IMR-90 (cell line): Measurements from ENCODE around the gene FBXL4. TPM values are rescaled to one million over a fixed set of nuclear protein-coding genes. Genes with fewer than 3 reads are reported as not detected.

Source experiments
- ATAC-seq: fragments of 200-7000 bp; cut with Tn5 transposase; 2 replicates; pipeline ENCODE4 v1.9.1; 2020; ENCODE audit warnings: low read depth, mild to moderate bottlenecking, moderate library complexity
- BruUV-seq: library from RNA; stranded (reverse); fragments of 400-500 nt; replicated peaks from 2 replicates; lab custom pipeline; 2021; lab: Mats Ljungman, UMichigan
- CTCF ChIA-PET: fragments of 300-600 bp; formaldehyde crosslinking; extraction: SDS; loops from one replicate; lab custom pipeline; 2021; ENCODE audit warnings: antibody characterized with exemption; lab: Yijun Ruan, JAX
- POLR2A ChIA-PET: fragments of 300-600 bp; sonication (Branson Sonifier 250); formaldehyde crosslinking; loops from one replicate; lab custom pipeline; 2022; ENCODE audit warnings: antibody characterized with exemption; ENCODE audit not compliant: unreplicated experiment; lab: Charles Lee
- DNase-seq: peaks from one replicate; pipeline ENCODE4 v3.0.0; 2013
- H2AFZ ChIP-seq: replicated peaks from 2 replicates; pipeline ENCODE3; 2013; ENCODE audit warnings: low read length, mild to moderate bottlenecking; ENCODE audit not compliant: poor library complexity
- H2AK5ac ChIP-seq: 2 replicates; pipeline ENCODE4 v1.6.1; 2013; ENCODE audit warnings: low read depth, low read length, inconsistent platforms
- H2AK9ac ChIP-seq: replicated peaks from 2 replicates; pipeline ENCODE3; 2013; ENCODE audit warnings: mild to moderate bottlenecking, low read depth, low read length, moderate library complexity; ENCODE audit not compliant: poor library complexity
- H2BK120ac ChIP-seq: 2 replicates; pipeline ENCODE4 v1.6.1; 2013; ENCODE audit warnings: low read depth, low read length, inconsistent platforms
- H2BK15ac ChIP-seq: 3 replicates; pipeline ENCODE4 v1.6.1; 2013; ENCODE audit warnings: low read depth, low read length, inconsistent platforms
- H2BK20ac ChIP-seq: 2 replicates; pipeline ENCODE4 v1.6.1; 2013; ENCODE audit warnings: low read depth, mild to moderate bottlenecking, inconsistent platforms, low read length, moderate library complexity
- H2BK5ac ChIP-seq: 2 replicates; pipeline ENCODE4 v1.6.1; 2013; ENCODE audit warnings: mild to moderate bottlenecking, low read depth, low read length, inconsistent platforms; ENCODE audit not compliant: poor library complexity, severe bottlenecking
- H3K14ac ChIP-seq: replicated peaks from 2 replicates; pipeline ENCODE4 v1.6.1; 2013; ENCODE audit warnings: low read depth, low read length, inconsistent platforms
- H3K18ac ChIP-seq: 2 replicates; pipeline ENCODE4 v1.6.1; 2013; ENCODE audit warnings: low read depth, low read length, control low read depth
- H3K23ac ChIP-seq: 2 replicates; pipeline ENCODE4 v1.6.1; 2013; ENCODE audit warnings: low read depth, low read length, inconsistent platforms
- H3K27ac ChIP-seq: 2 replicates; pipeline ENCODE4 v1.5.1; 2013; ENCODE audit warnings: mild to moderate bottlenecking, control low read depth, low read length; ENCODE audit not compliant: insufficient read depth
- H3K27me3 ChIP-seq: 2 replicates; pipeline ENCODE4 v1.6.1; 2013; ENCODE audit warnings: low read length; ENCODE audit not compliant: control insufficient read depth, insufficient read depth
- H3K36me3 ChIP-seq: 2 replicates; pipeline ENCODE4 v1.6.1; 2013; ENCODE audit warnings: low read length, mixed read lengths; ENCODE audit not compliant: control insufficient read depth, insufficient read depth
- H3K4ac ChIP-seq: 2 replicates; pipeline ENCODE4 v1.6.1; 2013; ENCODE audit warnings: low read depth, low read length, inconsistent platforms
- H3K4me1 ChIP-seq: 2 replicates; pipeline ENCODE4 v1.6.1; 2013; ENCODE audit warnings: low read length, mixed read lengths; ENCODE audit not compliant: control insufficient read depth, insufficient read depth
- H3K4me2 ChIP-seq: 2 replicates; pipeline ENCODE4 v1.6.1; 2013; ENCODE audit warnings: low read depth, mild to moderate bottlenecking, control low read depth, low read length, moderate library complexity
- H3K4me3 ChIP-seq: 2 replicates; pipeline ENCODE4 v1.5.1; 2013; ENCODE audit warnings: low read depth, mild to moderate bottlenecking, control low read depth, low read length, moderate library complexity; ENCODE audit not compliant: insufficient read depth
- H3K56ac ChIP-seq: 2 replicates; pipeline ENCODE4 v1.6.1; 2013; ENCODE audit warnings: low read length, inconsistent platforms; ENCODE audit not compliant: insufficient read depth; ENCODE audit errors: extremely low read depth
- H3K79me1 ChIP-seq, 2 experiments: 2 replicates each; pipeline ENCODE4 v1.6.1; 2013; ENCODE audit warnings: low read length in 2 of 2, inconsistent platforms in 1 of 2, low read depth in 1 of 2
- H3K9ac ChIP-seq: 2 replicates; pipeline ENCODE4 v1.6.1; 2013; ENCODE audit warnings: low read depth, low read length, control low read depth
- H3K9me1 ChIP-seq: 2 replicates; pipeline ENCODE4 v1.6.1; 2013; ENCODE audit warnings: low read length, inconsistent platforms; ENCODE audit not compliant: insufficient read depth
- H3K9me3 ChIP-seq: 2 replicates; pipeline ENCODE4 v1.6.1; 2013; ENCODE audit warnings: low read length; ENCODE audit not compliant: control insufficient read depth, insufficient read depth
- H4K20me1 ChIP-seq: 2 replicates; pipeline ENCODE4 v1.6.1; 2013; ENCODE audit warnings: low read length, inconsistent platforms; ENCODE audit not compliant: insufficient read depth
- H4K5ac ChIP-seq: 2 replicates; pipeline ENCODE4 v1.6.1; 2013; ENCODE audit warnings: mild to moderate bottlenecking, low read depth, low read length, control low read depth
- H4K8ac ChIP-seq, 2 experiments: 2 replicates each; pipeline ENCODE4 v1.6.1; 2013; ENCODE audit warnings: low read depth in 2 of 2, low read length in 2 of 2, control low read depth in 1 of 2, inconsistent platforms in 1 of 2
- H4K91ac ChIP-seq: 2 replicates; pipeline ENCODE4 v1.6.1; 2013; ENCODE audit warnings: low read depth, low read length, inconsistent platforms; ENCODE audit not compliant: insufficient read depth
- BHLHE40 ChIP-seq: fragments of 150-350 bp; IDR thresholded peaks from 2 replicates; pipeline ENCODE4 v1.6.1; 2016; ENCODE audit warnings: mild to moderate bottlenecking, low read depth, low read length
- CHD1 ChIP-seq: IDR thresholded peaks from 2 replicates; pipeline ENCODE4 v1.6.1; 2012; ENCODE audit warnings: low read depth, low read length, improper control_type of control experiment
- CTCF ChIP-seq: conservative IDR thresholded peaks from 2 replicates; pipeline ENCODE4 v1.5.1; 2012; ENCODE audit warnings: mild to moderate bottlenecking, low read depth, low read length, improper control_type of control experiment
- NFE2L2 ChIP-seq: fragments of 150-350 bp; IDR thresholded peaks from 2 replicates; pipeline ENCODE4 v1.6.1; 2016; ENCODE audit warnings: low read depth, mild to moderate bottlenecking, low read length
- RFX5 ChIP-seq: IDR thresholded peaks from 2 replicates; pipeline ENCODE4 v1.8.0; 2012; ENCODE audit warnings: low read depth, mild to moderate bottlenecking, low read length, moderate library complexity
- WGBS, 2 experiments: methylation state at CpG; one replicate each; pipeline versions ENCODE4 v1.1.5 to v1.1.7; 2013; ENCODE audit warnings: missing lambda C conversion rate in 2 of 2; ENCODE audit not compliant: insufficient read length in 1 of 2; ENCODE audit errors: extremely low coverage in 2 of 2; 5-methylcytosine and 5-hydroxymethylcytosine counted together
- dilution Hi-C: fragments of 300-500 bp; cut with HindIII; formaldehyde crosslinking; loops from one replicate; pipeline ENCODE4 v1.14.3; 2018; ENCODE audit warnings: low sequenced_read_pairs; ENCODE audit not compliant: unreplicated experiment
- in situ Hi-C: fragments of 300-500 bp; cut with MboI; formaldehyde crosslinking; loops from 3 replicates; pipeline ENCODE4 v1.14.3; 2019; ENCODE audit warnings: low sequenced_read_pairs, inconsistent platforms, mixed read lengths
- intact Hi-C: fragments of 100-400 bp; cut with micrococcal nuclease; formaldehyde crosslinking; loops from 2 replicates; pipeline ENCODE4 v1.10.0; 2022
- polyA plus RNA-seq, 3 experiments: library from polyadenylated mRNA; depleted of rRNA; stranded (reverse); fragments of >200 nt; gene quantifications; 2 replicates each; pipeline ENCODE4 v1.2.3, GENCODE V29; 2012; ENCODE audit warnings: low replicate concordance in 1 of 3
- total RNA-seq: library from RNA; depleted of rRNA; stranded (reverse); fragments of >200 nt; gene quantifications from 2 replicates; pipeline ENCODE4 v1.2.3, GENCODE V29; 2012

FBXL4 gene
- total and polyA plus RNA-seq, 2 of the 4 experiments (the other 2 are of a cell fraction), result 7.8 to 17.6 TPM

DNA sequence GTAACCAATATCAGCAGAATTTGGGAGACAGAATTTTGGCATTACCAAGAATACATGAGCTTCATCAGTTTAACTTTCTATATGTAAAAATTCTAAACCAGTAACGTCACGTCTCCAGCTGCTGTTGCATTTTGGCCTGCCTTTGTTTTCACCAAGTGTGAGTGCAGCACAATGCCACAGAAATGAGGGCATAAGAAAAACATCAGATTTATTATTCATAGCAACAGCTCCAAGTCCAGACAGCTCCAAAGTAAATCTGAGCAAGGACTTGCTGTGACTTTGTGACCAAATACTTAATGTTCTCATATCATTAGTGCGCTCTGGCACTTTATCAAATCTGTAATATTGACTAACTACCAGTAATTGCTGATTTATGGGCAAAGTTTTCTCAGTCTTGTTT, 11.0 kb upstream of the FBXL4 start:
- Histone ChIP-seq H2BK120ac (no peak overlapping the region), H3K36me3 (no peaks in the 10 kb centered on the region), H3K9ac (no peak overlapping the region), H4K8ac (no peak overlapping the region), H2BK5ac (no peak overlapping the region), H3K79me1 (no peaks in the 10 kb centered on the region), H2AK9ac (no peak overlapping the region), H4K91ac (no peak overlapping the region), H3K56ac (no peak overlapping the region), H3K4me1 (no peaks in the 10 kb centered on the region), H3K9me1 (no peaks in the 10 kb centered on the region), H3K4ac (no peak overlapping the region), H2AFZ (no peak overlapping the region), H3K18ac (no peak overlapping the region), H3K27me3 (no peaks in the 10 kb centered on the region), H2BK15ac (no peak overlapping the region), H4K5ac (no peak overlapping the region), H3K23ac (no peak overlapping the region), H4K20me1 (no peaks in the 10 kb centered on the region), H3K4me2 (no peak overlapping the region), H3K9me3 (no peaks in the 10 kb centered on the region), H2BK20ac (no peak overlapping the region), H2AK5ac (no peak overlapping the region), H3K4me3 (no peak overlapping the region), H3K14ac (no peak overlapping the region), H3K27ac (no peak overlapping the region)
- no peak for TF ChIP-seq CHD1
- no peak for TF ChIP-seq BHLHE40
- no peak for TF ChIP-seq CTCF
- TF ChIP-seq RFX5, result no peak
- TF ChIP-seq NFE2L2, result no peak
- intact Hi-C loops (no loop called here), in situ Hi-C loops (no loop called here), dilution Hi-C loops (no loop called here)
- no TSS peak for BruUV-seq
- WGBS, 2 experiments, result no CpG with 5 or more reads among the region's 3 CpGs
- ChIA-PET POLR2A (no interaction called here), CTCF (interaction anchor here (0.6 kb wide), 1 partner anchor 9 kb away, joined by 3 read pairs; no protein-coding TSS in a partner anchor)
- DNase-seq (no peak), ATAC-seq (no peak)
